Kidney epithelial cell (primary cell): ENCODE results near the gene PGBD1. TPM values are rescaled to one million over a fixed set of nuclear protein-coding genes. Genes with fewer than 3 reads are reported as not detected.
"Not testable (repeated sequence)": the region's sequence is repeated elsewhere in the genome, so short reads cannot be mapped to it uniquely, and the experiment has no call there.

Source experiments
- DNase-seq: peaks from one replicate; pipeline ENCODE4 v3.0.0-alpha.2; 2010; ENCODE audit warnings: low read depth
- H3K27me3 ChIP-seq: 2 replicates; pipeline ENCODE4 v1.6.0; 2011; ENCODE audit warnings: low read length; ENCODE audit not compliant: control insufficient read depth, insufficient read depth
- H3K36me3 ChIP-seq: 2 replicates; pipeline ENCODE4 v1.5.1; 2011; ENCODE audit warnings: low read length; ENCODE audit not compliant: control insufficient read depth, insufficient read depth
- H3K4me3 ChIP-seq: 2 replicates; pipeline ENCODE4 v1.5.1; 2011; ENCODE audit warnings: low read depth, mild to moderate bottlenecking, control low read depth, low read length
- CTCF ChIP-seq: IDR thresholded peaks from 2 replicates; pipeline ENCODE4 v1.5.1; 2011; ENCODE audit warnings: mild to moderate bottlenecking, moderate library complexity, low read length, control low read depth, inconsistent platforms; ENCODE audit not compliant: insufficient read depth, poor library complexity, severe bottlenecking
- total RNA-seq: library from RNA; depleted of rRNA; stranded (reverse); fragments of >200 nt; gene quantifications from 2 replicates; pipeline ENCODE4 v1.2.3, GENCODE V29; 2015

The PGBD1 gene
- total RNA-seq, 1 donor from 2014 or later: 6.6 TPM

- no peak overlapping the region for H3K4me3 ChIP-seq
- no peak for DNase-seq
- no peaks in the 10 kb centered on the region for H3K36me3 ChIP-seq
- H3K27me3 ChIP-seq: no peaks in the 10 kb centered on the region
- no peak for TF ChIP-seq CTCF
Measured at GRCh38 chr6:28296520-28297060, 15.2 kb downstream of the PGBD1 start.

GRCh38 chr6:28303570-28303969 is 22.2 kb downstream of the PGBD1 start:
- Histone ChIP-seq H3K36me3 (no peaks in the 10 kb centered on the region), H3K27me3 (no peaks in the 10 kb centered on the region), H3K4me3 (no peak overlapping the region)
- no peak for TF ChIP-seq CTCF
- no peak for DNase-seq

- not testable (repeated sequence) for H3K4me3 ChIP-seq, DNase-seq, H3K27me3 ChIP-seq, H3K36me3 ChIP-seq
Measured at GRCh38 chr6:28306363-28306762, 25.0 kb downstream of the PGBD1 start.

- no peak for TF ChIP-seq CTCF
- H3K36me3 ChIP-seq: no peaks in the 10 kb centered on the region
Measured at GRCh38 chr6:28311139-28311823, 29.9 kb downstream of the PGBD1 start.

GRCh38 chr6:28312939-28313338 is 31.6 kb downstream of the PGBD1 start:
- Histone ChIP-seq H3K36me3 (no peaks in the 10 kb centered on the region), H3K27me3 (no peaks in the 10 kb centered on the region), H3K4me3 (no peak overlapping the region)
- no peak for DNase-seq
- TF ChIP-seq CTCF: no peak

More at GRCh38 chr6:28311139-28311823, 29.9 kb downstream of the PGBD1 start:
- Histone ChIP-seq H3K27me3 (no peaks in the 10 kb centered on the region), H3K4me3 (no peak overlapping the region)
- no peak for DNase-seq

- Histone ChIP-seq H3K27me3 (no peaks in the 10 kb centered on the region), H3K36me3 (no peaks in the 10 kb centered on the region), H3K4me3 (no peak overlapping the region)
- TF ChIP-seq CTCF: no peak
- no peak for DNase-seq
Measured at GRCh38 chr6:28315628-28316027, 34.3 kb downstream of the PGBD1 start.

GRCh38 chr6:28317866-28318265 is 36.5 kb downstream of the PGBD1 start:
- DNase-seq, H3K36me3 ChIP-seq, H3K4me3 ChIP-seq, H3K27me3 ChIP-seq: not testable (repeated sequence)
